Activated T-cell treated with anti-CD3 and anti-CD28 coated beads, Interleukin-2, amount 50 U/mL, for 24 hours (primary cell): Measurements from ENCODE around the gene ACAD8.
A peak's percentile ranks its signal among the peaks of the same experiment; 100 is the strongest.
"Not testable (repeated sequence)": the region's sequence is repeated elsewhere in the genome, so short reads cannot be mapped to it uniquely, and the experiment has no call there.

Source experiments
- DNase-seq: peaks from one replicate; pipeline ENCODE4 v3.0.0-alpha.2; 2020
- H3K27ac Mint-ChIP-seq: 2 replicates; pipeline ENCODE4 v1.8.0; 2020; ENCODE audit warnings: mild to moderate bottlenecking, mixed read lengths
- H3K27me3 Mint-ChIP-seq: 2 replicates; pipeline ENCODE4 v1.8.0; 2020; ENCODE audit warnings: mixed read lengths
- H3K36me3 Mint-ChIP-seq: 2 replicates; pipeline ENCODE4 v1.8.0; 2020; ENCODE audit warnings: low read depth, mixed read lengths
- H3K4me1 Mint-ChIP-seq: 2 replicates; pipeline ENCODE4 v1.8.0; 2020; ENCODE audit warnings: low read depth, mixed read lengths
- H3K4me3 Mint-ChIP-seq: 2 replicates; pipeline ENCODE4 v1.8.0; 2020; ENCODE audit warnings: mild to moderate bottlenecking, moderate library complexity, mixed read lengths
- H3K9me3 Mint-ChIP-seq: 2 replicates; pipeline ENCODE4 v1.8.0; 2020; ENCODE audit warnings: mixed read lengths

ACAD8 gene

DNA sequence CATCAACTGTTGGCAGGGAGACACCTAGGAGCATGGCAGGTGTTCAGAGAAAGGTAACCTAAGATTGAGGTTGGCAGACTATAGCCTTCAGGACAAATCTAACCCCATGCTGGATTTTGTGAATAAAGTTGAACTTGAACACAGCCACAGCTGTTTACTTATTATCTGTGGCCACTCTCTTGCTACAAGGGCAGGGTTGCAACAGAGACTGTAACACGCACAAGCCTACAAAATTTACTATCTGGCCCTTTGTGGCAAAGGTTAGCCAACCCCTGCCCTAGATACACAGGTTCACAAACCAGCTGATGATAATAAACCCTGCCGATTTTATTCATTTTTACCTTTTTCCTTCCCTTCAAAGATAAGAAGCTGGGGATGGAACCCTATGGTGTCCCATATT is 2.7 kb upstream of the ACAD8 start:
- Mint-ChIP-seq H3K4me3 (no peak overlapping the region), H3K4me1 (peaks cover 42% of the 10 kb centered on the region), H3K27ac (peak overlapping the region; percentile 88), H3K9me3 (no peaks in the 10 kb centered on the region), H3K27me3 (no peaks in the 10 kb centered on the region), H3K36me3 (peaks cover 76% of the 10 kb centered on the region)
- DNase-seq, result no peak

DNA sequence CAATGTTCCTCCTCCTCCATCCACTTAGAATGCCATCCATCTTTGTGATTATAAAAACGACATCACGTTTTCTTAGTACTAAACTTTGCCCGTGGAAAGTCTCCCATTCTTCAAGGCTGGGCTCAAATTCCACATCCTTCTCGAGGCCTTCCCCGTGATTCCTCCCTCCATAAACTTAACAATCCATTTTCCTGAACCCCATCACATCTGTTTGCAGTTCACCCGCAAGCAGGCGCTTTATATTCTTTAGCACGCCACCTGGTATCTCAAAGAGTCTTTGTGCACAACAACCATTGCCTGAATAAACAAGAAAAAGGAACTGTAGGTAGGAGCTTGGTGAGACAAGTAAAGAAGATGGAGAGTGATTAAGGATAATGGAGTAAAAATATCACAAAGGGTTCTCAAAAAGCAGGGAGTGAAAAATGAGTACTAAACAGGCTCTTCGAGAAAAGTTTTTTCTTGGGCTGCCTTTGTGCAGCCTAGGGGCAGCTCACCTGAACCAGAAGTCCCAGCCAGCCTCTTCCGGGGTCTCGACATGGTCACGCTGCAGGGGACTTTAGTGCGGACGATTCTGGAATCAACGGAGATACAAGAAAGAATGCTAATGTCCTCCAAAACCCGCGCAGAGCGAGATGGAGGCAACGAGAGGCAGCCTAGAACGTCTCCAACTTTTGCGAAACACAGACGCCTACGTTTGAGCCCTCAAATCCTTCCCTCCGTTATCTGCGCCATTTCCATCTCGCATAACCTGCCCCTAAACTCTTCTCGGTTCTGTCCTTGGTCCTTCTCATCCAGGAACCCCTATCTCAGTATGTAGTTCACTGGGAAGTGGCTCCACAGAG is 801 bp upstream of the ACAD8 start:
- H3K36me3 Mint-ChIP-seq, result peaks cover 73% of the 10 kb centered on the region
- H3K4me3 Mint-ChIP-seq, result peak overlapping the region; percentile 86
- no peaks in the 10 kb centered on the region for H3K9me3 Mint-ChIP-seq
- peaks cover 48% of the 10 kb centered on the region for H3K4me1 Mint-ChIP-seq
- no peaks in the 10 kb centered on the region for H3K27me3 Mint-ChIP-seq
- peak overlapping the region; percentile 88 for H3K27ac Mint-ChIP-seq
- DNase-seq, result peak; percentile 64

DNA sequence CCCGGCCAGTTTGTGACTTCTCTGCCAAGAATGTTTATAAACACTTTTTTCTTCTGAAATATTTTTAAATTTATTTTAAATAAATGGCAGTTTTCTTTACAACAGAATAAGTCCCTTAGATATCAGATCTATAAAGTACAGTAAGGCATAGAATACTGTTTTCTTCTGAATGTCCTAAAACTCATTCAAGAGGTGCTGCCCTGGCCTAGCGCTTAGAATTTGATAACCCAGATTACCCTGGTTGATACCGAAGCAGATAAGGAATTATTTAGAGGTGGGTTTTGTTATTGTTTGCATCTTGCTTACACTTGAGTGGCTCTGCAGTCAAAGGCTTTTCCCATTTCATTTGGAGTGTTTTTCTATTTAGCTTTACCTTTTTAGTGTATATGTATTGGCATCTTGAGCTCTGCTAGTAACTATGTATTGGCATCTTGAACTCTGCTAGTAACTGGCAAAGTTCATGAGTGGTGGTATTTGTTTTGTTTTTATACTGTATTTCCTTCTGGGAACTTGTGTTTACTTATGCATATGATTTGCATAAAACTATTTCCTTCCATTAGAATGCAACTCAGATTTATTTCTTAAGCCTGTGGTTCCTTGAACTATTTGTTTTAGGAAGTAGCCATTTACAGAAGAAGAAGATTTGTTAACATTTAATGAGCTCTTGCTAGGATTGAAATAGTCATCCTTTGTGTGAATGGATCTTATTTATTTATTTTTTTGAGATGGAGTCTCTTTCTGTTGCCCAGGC is 1.2 kb downstream of the ACAD8 start:
- peaks cover 72% of the 10 kb centered on the region for H3K36me3 Mint-ChIP-seq
- no peak overlapping the region for H3K27ac Mint-ChIP-seq
- H3K4me3 Mint-ChIP-seq, result peak overlapping the region; percentile 86
- no peaks in the 10 kb centered on the region for H3K9me3 Mint-ChIP-seq
- H3K4me1 Mint-ChIP-seq, result peaks cover 37% of the 10 kb centered on the region
- H3K27me3 Mint-ChIP-seq, result no peaks in the 10 kb centered on the region
- DNase-seq, result no peak

DNA sequence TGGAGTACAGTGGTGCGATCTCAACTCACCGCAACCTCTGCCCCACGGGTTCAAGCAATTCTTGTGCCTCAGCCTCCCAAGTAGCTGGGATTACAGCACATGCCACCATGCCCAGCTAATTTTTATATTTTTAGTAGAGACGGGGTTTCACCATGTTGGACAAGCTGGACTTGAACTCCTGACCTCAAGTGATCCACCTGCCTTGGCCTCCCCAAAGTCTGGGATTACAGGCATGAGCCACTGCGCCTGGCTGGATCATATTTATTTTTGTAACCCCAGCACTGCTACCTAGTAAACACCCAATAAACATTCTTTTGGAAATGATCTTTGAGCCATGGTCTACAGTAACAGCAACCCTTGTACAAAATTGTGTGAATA is 1.8 kb downstream of the ACAD8 start:
- not testable (repeated sequence) for H3K27me3 Mint-ChIP-seq, H3K27ac Mint-ChIP-seq, H3K9me3 Mint-ChIP-seq, DNase-seq
- Mint-ChIP-seq H3K4me3 (peak overlapping the region; percentile 86), H3K4me1 (peaks cover 37% of the 10 kb centered on the region), H3K36me3 (peaks cover 72% of the 10 kb centered on the region)

DNA sequence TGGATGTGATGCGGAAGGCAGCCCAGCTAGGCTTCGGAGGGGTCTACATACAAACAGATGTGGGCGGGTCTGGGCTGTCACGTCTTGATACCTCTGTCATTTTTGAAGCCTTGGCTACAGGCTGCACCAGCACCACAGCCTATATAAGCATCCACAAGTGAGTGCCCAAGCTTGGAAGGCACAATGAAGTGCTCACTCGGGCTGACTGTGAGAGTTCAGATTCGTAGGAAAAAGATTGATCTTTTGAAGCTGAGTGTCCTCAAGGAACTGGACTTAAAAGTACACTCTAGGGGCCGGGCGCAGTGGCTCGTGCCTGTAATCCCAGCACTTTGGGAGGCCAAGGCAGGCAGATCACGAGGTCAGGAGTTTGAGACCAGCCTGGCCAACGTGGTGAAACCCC is 3.7 kb downstream of the ACAD8 start:
- H3K27ac Mint-ChIP-seq, result no peak overlapping the region
- no peaks in the 10 kb centered on the region for H3K9me3 Mint-ChIP-seq
- no peak for DNase-seq
- peaks cover 75% of the 10 kb centered on the region for H3K36me3 Mint-ChIP-seq
- no peak overlapping the region for H3K4me3 Mint-ChIP-seq
- peaks cover 25% of the 10 kb centered on the region for H3K4me1 Mint-ChIP-seq
- H3K27me3 Mint-ChIP-seq, result no peaks in the 10 kb centered on the region

DNA sequence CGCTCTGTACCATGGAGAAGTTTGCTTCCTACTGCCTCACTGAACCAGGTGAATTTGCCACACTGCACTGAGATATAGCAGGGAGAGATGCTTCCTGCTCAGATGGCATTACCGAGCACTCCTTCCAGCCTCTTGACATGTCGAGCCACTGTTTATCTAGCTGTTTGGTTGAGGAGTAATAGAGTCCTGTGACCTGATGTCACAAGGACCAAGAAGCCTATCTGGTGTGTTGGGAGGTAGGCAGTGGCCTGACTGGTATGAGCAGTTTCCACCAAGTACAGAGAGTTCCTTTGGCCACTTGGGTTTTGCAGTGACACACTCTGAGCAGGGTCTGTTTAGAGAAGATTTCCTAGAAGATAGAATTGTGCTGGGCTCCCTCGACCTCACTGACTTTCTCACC is 5.2 kb downstream of the ACAD8 start:
- Mint-ChIP-seq H3K27me3 (no peaks in the 10 kb centered on the region), H3K4me3 (no peak overlapping the region), H3K9me3 (no peaks in the 10 kb centered on the region), H3K27ac (peak overlapping the region; percentile 7), H3K4me1 (peaks cover 20% of the 10 kb centered on the region), H3K36me3 (peaks cover 79% of the 10 kb centered on the region)
- DNase-seq, result no peak

DNA sequence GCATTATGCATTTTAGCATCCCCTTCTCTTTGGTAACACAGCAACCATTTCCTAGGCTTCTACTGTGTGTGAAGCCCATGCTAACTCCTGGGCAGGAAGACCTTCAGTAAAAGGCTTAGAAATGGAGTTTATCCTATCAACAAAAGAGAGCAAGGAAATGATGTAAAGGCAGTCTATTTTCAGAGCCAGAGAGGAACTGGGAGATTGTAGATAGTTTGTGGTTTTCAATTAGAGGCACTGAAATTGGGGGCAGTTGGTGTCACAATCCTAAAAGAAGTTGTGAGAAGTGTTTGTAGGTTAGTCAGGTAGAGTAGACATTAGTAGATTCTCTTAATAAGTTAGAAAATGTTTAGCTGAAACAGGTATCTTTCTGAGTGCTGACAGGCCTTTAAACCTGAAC is 7.1 kb downstream of the ACAD8 start:
- peaks cover 86% of the 10 kb centered on the region for H3K36me3 Mint-ChIP-seq
- DNase-seq, result no peak
- H3K9me3 Mint-ChIP-seq, result no peaks in the 10 kb centered on the region
- H3K27me3 Mint-ChIP-seq, result no peaks in the 10 kb centered on the region
- peaks cover 7% of the 10 kb centered on the region for H3K4me1 Mint-ChIP-seq
- no peak overlapping the region for H3K27ac Mint-ChIP-seq
- no peak overlapping the region for H3K4me3 Mint-ChIP-seq

DNA sequence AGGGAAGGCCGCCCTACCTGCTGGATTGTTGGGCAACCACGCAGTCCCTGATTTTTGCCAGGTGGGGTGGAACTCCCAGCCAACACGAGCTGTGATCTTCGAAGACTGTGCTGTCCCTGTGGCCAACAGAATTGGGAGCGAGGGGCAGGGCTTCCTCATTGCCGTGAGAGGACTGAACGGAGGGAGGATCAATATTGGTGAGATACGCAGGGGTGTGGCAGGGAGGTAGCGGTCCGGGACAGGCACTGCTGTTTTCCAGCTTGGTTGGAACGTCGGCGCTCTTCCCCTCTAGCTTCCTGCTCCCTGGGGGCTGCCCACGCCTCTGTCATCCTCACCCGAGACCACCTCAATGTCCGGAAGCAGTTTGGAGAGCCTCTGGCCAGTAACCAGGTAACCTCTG is 7.6 kb downstream of the ACAD8 start:
- Mint-ChIP-seq H3K4me1 (peaks cover 5% of the 10 kb centered on the region), H3K27ac (no peak overlapping the region), H3K27me3 (no peaks in the 10 kb centered on the region), H3K9me3 (no peaks in the 10 kb centered on the region), H3K36me3 (peaks cover 82% of the 10 kb centered on the region), H3K4me3 (no peak overlapping the region)
- DNase-seq, result no peak

DNA sequence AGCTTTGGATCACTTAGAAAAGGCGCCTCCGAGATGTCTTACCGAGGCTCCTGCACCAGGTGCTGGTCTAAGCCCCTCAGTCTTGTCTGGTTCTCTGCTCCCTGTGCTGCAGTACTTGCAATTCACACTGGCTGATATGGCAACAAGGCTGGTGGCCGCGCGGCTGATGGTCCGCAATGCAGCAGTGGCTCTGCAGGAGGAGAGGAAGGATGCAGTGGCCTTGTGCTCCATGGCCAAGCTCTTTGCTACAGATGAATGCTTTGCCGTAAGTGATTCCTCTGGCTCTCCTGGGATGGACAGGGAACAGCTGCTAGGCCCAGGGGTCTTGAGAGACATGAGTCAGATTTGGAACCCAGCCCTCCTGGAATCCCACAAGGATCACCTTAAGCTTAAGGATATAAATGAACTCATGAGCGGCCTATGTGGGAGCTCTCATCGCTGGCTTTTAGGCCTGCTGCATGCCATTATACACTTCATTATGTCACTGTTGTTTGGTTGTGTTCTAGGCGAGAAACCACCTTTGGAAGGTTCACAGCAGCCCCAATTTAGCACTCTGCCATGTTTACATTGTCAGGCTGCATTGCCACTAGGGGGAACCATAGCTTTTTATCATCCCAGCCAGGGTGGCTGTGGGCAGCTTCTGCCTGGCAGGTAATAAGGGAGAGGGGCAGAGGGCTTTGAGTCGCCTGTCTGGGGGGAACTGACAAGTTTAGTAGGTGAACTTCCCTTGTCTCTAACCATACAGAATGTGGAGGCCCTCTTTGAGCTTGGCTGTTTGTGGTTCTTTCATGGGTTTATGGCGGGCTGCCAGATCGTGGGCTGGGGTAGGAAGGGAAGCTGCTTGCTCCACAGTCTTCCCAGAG is 8.5 kb downstream of the ACAD8 start:
- Mint-ChIP-seq H3K9me3 (no peaks in the 10 kb centered on the region), H3K36me3 (peaks cover 74% of the 10 kb centered on the region), H3K27ac (no peak overlapping the region), H3K4me3 (no peak overlapping the region), H3K27me3 (no peaks in the 10 kb centered on the region), H3K4me1 (no peaks in the 10 kb centered on the region)
- DNase-seq, result peak; percentile 41

DNA sequence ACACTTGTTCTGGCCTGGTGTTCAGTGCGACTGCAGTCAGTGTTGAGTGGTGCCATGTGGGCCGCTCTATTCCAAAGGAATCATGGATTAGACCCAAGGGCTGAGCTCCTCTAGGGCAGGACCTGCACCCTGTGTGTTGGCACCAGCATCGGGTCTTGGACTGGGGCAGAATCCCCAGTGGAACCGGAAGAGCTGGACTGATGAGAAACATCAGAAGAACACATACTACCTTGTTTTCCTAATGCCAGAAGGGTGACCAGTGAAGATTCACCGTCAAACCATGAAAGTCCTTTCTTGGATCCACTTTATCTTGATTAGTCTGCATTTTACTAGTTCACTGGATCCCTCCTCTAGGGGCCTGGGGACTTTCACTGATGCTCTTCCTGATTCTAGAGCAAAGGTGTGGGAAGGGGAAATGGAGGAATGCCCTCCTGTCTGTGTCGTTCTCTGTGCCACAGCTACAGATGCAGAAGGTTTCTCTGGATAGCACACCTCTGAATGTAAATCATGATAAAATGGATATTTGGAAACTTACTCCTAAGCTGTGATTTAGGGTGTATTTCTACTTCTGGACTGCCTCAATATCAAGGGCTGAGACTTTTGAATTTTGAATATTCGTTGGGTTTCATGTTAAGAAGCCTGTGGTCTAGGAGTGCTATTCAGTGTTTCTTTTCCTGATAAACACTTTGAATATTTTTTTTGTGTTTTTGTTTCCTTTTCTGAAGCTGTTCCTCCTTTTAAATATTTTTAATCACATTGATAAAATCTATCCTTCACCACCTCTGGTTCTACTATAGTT is 11.8 kb downstream of the ACAD8 start:
- Mint-ChIP-seq H3K4me1 (peaks cover 6% of the 10 kb centered on the region), H3K9me3 (no peaks in the 10 kb centered on the region), H3K4me3 (no peak overlapping the region), H3K36me3 (peaks cover 47% of the 10 kb centered on the region), H3K27me3 (no peaks in the 10 kb centered on the region), H3K27ac (peak overlapping the region; percentile 7)
- DNase-seq, result no peak

DNA sequence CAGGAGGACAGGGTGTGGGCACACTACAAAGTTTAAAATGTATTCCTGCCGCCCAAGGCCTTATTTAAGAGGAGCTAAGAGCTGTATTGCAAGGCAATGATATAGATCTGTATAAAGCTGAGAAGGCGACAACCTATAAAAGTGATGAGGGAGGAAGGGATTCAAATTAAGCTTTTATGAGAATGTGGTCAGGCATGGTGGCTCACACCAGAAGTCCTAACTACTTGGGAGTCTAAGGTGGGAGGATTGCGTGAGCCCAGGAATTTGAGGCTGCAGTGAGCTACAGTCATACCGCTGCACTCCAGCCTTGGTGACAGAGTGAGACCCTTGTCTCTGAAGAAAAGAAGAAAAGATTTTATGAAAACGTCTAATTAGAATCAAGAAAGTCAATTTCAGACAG is 13.1 kb downstream of the ACAD8 start:
- Mint-ChIP-seq H3K4me1 (peaks cover 16% of the 10 kb centered on the region), H3K36me3 (peaks cover 34% of the 10 kb centered on the region), H3K27ac (no peak overlapping the region), H3K27me3 (no peaks in the 10 kb centered on the region), H3K9me3 (no peaks in the 10 kb centered on the region), H3K4me3 (no peak overlapping the region)
- DNase-seq, result no peak

DNA sequence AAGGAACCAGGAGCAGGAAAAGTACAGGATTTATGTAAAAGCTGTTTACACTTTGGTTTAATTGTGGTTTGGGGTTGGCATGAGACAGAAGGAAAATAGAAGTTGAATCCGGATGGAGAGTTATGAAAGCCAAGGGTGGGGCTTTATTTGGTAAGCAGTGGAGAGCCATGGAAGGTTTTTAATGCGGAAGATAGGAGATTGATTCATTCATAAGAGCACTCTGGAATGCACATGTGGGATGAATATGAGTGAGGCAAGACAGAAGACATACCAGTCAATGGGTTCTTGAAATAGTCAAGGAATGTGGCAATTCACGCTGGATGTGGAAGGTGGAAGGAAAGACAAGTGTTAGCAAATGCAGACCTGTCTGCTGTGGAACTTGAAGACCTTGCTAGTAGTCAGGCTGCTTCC is 13.5 kb downstream of the ACAD8 start:
- Mint-ChIP-seq H3K27me3 (no peaks in the 10 kb centered on the region), H3K36me3 (peaks cover 30% of the 10 kb centered on the region), H3K27ac (no peak overlapping the region), H3K4me3 (no peak overlapping the region), H3K9me3 (no peaks in the 10 kb centered on the region), H3K4me1 (peaks cover 18% of the 10 kb centered on the region)
- no peak for DNase-seq

DNA sequence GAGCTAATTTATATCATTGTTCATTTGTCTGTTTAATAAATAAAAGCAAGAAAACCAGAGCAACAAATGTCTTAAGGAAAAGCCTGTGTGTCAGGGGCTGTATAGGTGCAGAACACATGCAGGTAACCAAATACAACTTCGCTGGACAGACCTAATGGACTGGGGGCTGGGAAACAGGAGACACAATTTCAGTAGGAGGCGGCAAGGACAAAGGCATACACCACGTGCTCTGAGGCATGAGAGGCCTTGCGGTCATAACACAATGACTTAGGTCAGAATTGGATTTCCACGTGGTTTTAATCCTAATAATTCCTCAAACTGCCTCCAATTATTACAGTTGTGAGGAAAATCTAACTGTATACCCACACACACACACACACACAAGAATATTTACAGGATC is 14.1 kb downstream of the ACAD8 start:
- no peak for DNase-seq
- Mint-ChIP-seq H3K4me1 (peaks cover 21% of the 10 kb centered on the region), H3K27me3 (no peaks in the 10 kb centered on the region)

DNA sequence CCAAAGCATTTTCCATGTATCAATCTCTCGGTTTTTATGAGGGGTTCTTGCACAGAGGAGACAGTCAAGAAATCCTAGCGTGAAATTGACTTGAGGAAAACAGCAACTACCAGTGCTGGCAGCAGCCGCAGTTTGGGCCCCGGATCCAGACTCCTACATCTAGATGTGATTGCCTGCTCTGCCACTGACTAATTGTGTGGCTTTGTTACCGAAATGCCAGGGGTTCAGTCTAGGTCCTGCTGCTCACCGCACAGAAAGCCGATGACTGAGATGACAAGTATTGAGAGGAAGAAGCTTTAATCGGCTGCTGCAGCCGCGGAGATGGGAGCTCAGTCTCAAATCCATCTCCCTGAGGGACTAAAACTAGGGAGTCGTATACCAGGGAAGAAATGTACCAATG is 14.6 kb downstream of the ACAD8 start:
- no peaks in the 10 kb centered on the region for H3K27me3 Mint-ChIP-seq
- no peaks in the 10 kb centered on the region for H3K9me3 Mint-ChIP-seq
- H3K4me3 Mint-ChIP-seq, result no peak overlapping the region
- H3K27ac Mint-ChIP-seq, result no peak overlapping the region
- DNase-seq, result no peak
- peaks cover 24% of the 10 kb centered on the region for H3K36me3 Mint-ChIP-seq
- H3K4me1 Mint-ChIP-seq, result peaks cover 25% of the 10 kb centered on the region

More for the DNA sequence above, 14.1 kb downstream of the ACAD8 start:
- no peak overlapping the region for H3K4me3 Mint-ChIP-seq
- H3K9me3 Mint-ChIP-seq, result no peaks in the 10 kb centered on the region
- H3K36me3 Mint-ChIP-seq, result peaks cover 26% of the 10 kb centered on the region
- H3K27ac Mint-ChIP-seq, result no peak overlapping the region
